A549 (cell line): Measurements from ENCODE around the gene ACOXL. TPM values are rescaled to one million over a fixed set of nuclear protein-coding genes. Genes with fewer than 3 reads are reported as not detected.

Source experiments
- ATAC-seq, 2 experiments: fragments of 200-7000 bp in 1 of 2; fragments of >200 bp in 1 of 2; cut with Nextera tagmentation in 1 of 2; cut with Tn5 transposase in 1 of 2; 3 replicates each; pipeline versions ENCODE4 v1.8.0 to v1.9.1; 2018 to 2020; ENCODE audit warnings: mild to moderate bottlenecking in 1 of 2, moderate library complexity in 1 of 2
- CTCF ChIA-PET: fragments of 300-600 bp; sonication (Branson Sonifier 250); formaldehyde crosslinking; extraction: SDS; loops from one replicate; lab custom pipeline; 2021; ENCODE audit warnings: antibody characterized with exemption, inconsistent platforms; lab: Yijun Ruan, JAX
- POLR2A ChIA-PET: fragments of 350-600 bp; formaldehyde crosslinking; extraction: SDS; loops from one replicate; lab custom pipeline; 2021; ENCODE audit warnings: antibody characterized with exemption, inconsistent platforms; lab: Yijun Ruan, JAX
- DNase-seq, 2 experiments: peaks; one replicate each; pipeline versions ENCODE4 v3.0.0 to v3.0.0-alpha.2; 2011 to 2016; ENCODE audit warnings: low read depth in 1 of 2, low spot score in 1 of 2
- FAIRE-seq: peaks from 2 replicates; lab custom pipeline; 2011; peaks lifted over from hg19 to GRCh38; lab: Jason Lieb, UNC
- H3K27ac ChIP-seq, 2 experiments: fragments of >200 bp; sonication (Bioruptor Twin); formaldehyde crosslinking; 3 replicates each; pipeline ENCODE4 v1.5.1; 2016 to 2017
- H3K4me1 ChIP-seq: fragments of >200 bp; sonication (Bioruptor Twin); formaldehyde crosslinking; 3 replicates; pipeline ENCODE4 v1.6.1; 2016
- H3K4me2 ChIP-seq: fragments of >200 bp; sonication (Bioruptor Twin); formaldehyde crosslinking; 3 replicates; pipeline ENCODE4 v1.6.1; 2016
- H3K4me3 ChIP-seq: fragments of >200 bp; sonication (Bioruptor Twin); formaldehyde crosslinking; 3 replicates; pipeline ENCODE4 v1.5.1; 2016
- H3K9me3 ChIP-seq: fragments of >200 bp; sonication (Bioruptor Twin); formaldehyde crosslinking; 3 replicates; pipeline ENCODE4 v1.6.1; 2016
- ATOH8 ChIP-seq: fragments of 250-450 bp; sonication (Bioruptor Pico); IDR thresholded peaks from 2 replicates; pipeline ENCODE4 v1.5.0; 2020; ENCODE audit warnings: low read depth, mild to moderate bottlenecking, moderate library complexity
- BCL3 ChIP-seq: fragments of >200 bp; sonication (Bioruptor Twin); formaldehyde crosslinking; IDR thresholded peaks from 3 replicates; pipeline ENCODE4 v1.6.1; 2016
- CHD2 ChIP-seq: fragments of 150-350 bp; IDR thresholded peaks from 2 replicates; pipeline ENCODE4 v1.6.1; 2014; ENCODE audit warnings: low read length; ENCODE audit not compliant: partially characterized antibody
- CHD4 ChIP-seq: fragments of 200-600 bp; sonication (generic); IDR thresholded peaks from 2 replicates; pipeline ENCODE4 v1.6.1; 2016; ENCODE audit warnings: antibody characterized with exemption, mild to moderate bottlenecking, borderline replicate concordance
- ESRRA ChIP-seq: fragments of 150-350 bp; IDR thresholded peaks from 2 replicates; pipeline ENCODE4 v1.6.1; 2014; ENCODE audit warnings: mild to moderate bottlenecking, low read length, borderline replicate concordance
- HEYL ChIP-seq: fragments of 250-450 bp; sonication (Bioruptor Pico); IDR thresholded peaks from 2 replicates; pipeline ENCODE4 v1.8.0; 2021; ENCODE audit warnings: mild to moderate bottlenecking, moderate library complexity
- KDM1A ChIP-seq: fragments of 200-600 bp; sonication (generic); IDR thresholded peaks from 2 replicates; pipeline ENCODE4 v1.6.1; 2016; ENCODE audit warnings: low read depth, mild to moderate bottlenecking
- KDM5A ChIP-seq: fragments of 200-600 bp; sonication (generic); IDR thresholded peaks from 2 replicates; pipeline ENCODE4 v1.6.1; 2016; ENCODE audit warnings: antibody characterized with exemption, mild to moderate bottlenecking
- NPAS2 ChIP-seq: fragments of 250-450 bp; sonication (Bioruptor Pico); IDR thresholded peaks from 2 replicates; pipeline ENCODE4 v1.8.0; 2022; ENCODE audit warnings: mild to moderate bottlenecking, moderate library complexity, borderline replicate concordance
- PBX3 ChIP-seq: IDR thresholded peaks from 2 replicates; pipeline ENCODE4 v1.6.1; 2012
- PHF8 ChIP-seq: fragments of 200-600 bp; sonication (generic); IDR thresholded peaks from 2 replicates; pipeline ENCODE4 v1.6.1; 2016; ENCODE audit warnings: low read depth, mild to moderate bottlenecking, antibody characterized with exemption, moderate library complexity, borderline replicate concordance
- POLR2AphosphoS2 ChIP-seq: conservative IDR thresholded peaks from 2 replicates; pipeline ENCODE4 v1.6.1; 2012; ENCODE audit warnings: low read length, improper control_type of control experiment, inconsistent platforms
- RARB ChIP-seq: fragments of 250-450 bp; sonication (Bioruptor Pico); IDR thresholded peaks from 2 replicates; pipeline ENCODE4 v1.8.0; 2021; ENCODE audit warnings: mild to moderate bottlenecking, moderate library complexity
- RFX5 ChIP-seq: fragments of 450-650 bp; IDR thresholded peaks from 2 replicates; pipeline ENCODE4 v1.7.1; 2014; ENCODE audit warnings: antibody characterized with exemption, mild to moderate bottlenecking, moderate library complexity
- SREBF2 ChIP-seq: fragments of 450-650 bp; IDR thresholded peaks from 2 replicates; pipeline ENCODE4 v1.6.1; 2014; ENCODE audit warnings: mild to moderate bottlenecking, moderate library complexity
- TFCP2L1 ChIP-seq: fragments of 250-450 bp; sonication (Bioruptor Pico); IDR thresholded peaks from 2 replicates; pipeline ENCODE4 v1.5.0; 2021; ENCODE audit warnings: mild to moderate bottlenecking
- USF2 ChIP-seq: fragments of 450-650 bp; IDR thresholded peaks from 2 replicates; pipeline ENCODE4 v1.6.1; 2014; ENCODE audit warnings: antibody characterized with exemption
- ZC3H11A ChIP-seq: fragments of 450-650 bp; IDR thresholded peaks from 2 replicates; pipeline ENCODE4 v1.6.1; 2014; ENCODE audit warnings: antibody characterized with exemption, mild to moderate bottlenecking
- ZNF302 ChIP-seq: fragments of 250-450 bp; sonication (Bioruptor Pico); IDR thresholded peaks from 2 replicates; pipeline ENCODE4 v1.9.0; 2021; ENCODE audit warnings: inconsistent platforms, mild to moderate bottlenecking, moderate library complexity
- ZSCAN20 ChIP-seq: fragments of 250-450 bp; sonication (Bioruptor Pico); IDR thresholded peaks from 2 replicates; pipeline ENCODE4 v1.8.0; 2022; ENCODE audit warnings: mild to moderate bottlenecking, moderate library complexity
- WGBS: methylation state at CpG from one replicate; pipeline ENCODE4 v1.1.6; 2017; ENCODE audit errors: missing lambda C conversion rate; 5-methylcytosine and 5-hydroxymethylcytosine counted together
- polyA plus RNA-seq, 4 experiments: library from polyadenylated mRNA; depleted of rRNA in 3 of 4; stranded (reverse); fragments of >200 nt; fragmentation: RNase III in 1 of 4; extraction: RNeasy Plus Mini Kit Qiagen cat#74134 plus additional on column Dnase treatment in 1 of 4; gene quantifications; 2 replicates in 3 of 4; 3 replicates in 1 of 4; pipeline ENCODE4 v1.2.3, GENCODE V29; 2011 to 2017
- TF ChIP-seq, protein P1 (sequence below): fragments of 200-600 bp; sonication (generic); IDR thresholded peaks from 2 replicates; pipeline ENCODE4 v1.6.1; 2016; ENCODE audit warnings: antibody characterized with exemption, mild to moderate bottlenecking, moderate library complexity
- TF ChIP-seq, protein P2 (sequence below): IDR thresholded peaks from 2 replicates; pipeline ENCODE4 v1.6.1; 2012

Gene ACOXL
- polyA plus RNA-seq, 2 of the 4 experiments (the other 2 are of a cell fraction): not detected

DNA sequence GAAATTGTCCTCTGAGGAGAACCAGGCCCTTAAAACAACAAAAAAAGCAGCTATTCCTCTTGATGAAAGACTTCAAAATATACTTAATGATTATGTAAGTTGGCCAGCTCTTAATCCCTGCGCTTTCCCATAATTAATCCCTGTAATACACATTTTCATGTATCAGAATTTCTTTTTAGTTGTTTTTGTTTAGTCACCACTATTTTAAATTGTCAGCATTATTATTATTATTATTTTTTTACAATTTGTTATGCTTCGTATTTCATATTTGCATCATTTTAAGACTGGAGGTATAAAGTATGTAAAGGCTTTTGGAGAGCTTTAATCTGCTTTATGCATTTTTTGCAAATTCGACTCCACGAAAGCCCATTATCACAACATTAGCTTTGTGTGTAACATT lies 152.9 kb downstream of the ACOXL start:
- DNase-seq (no peak), FAIRE-seq (no peak), ATAC-seq (no peak)
- Histone ChIP-seq H3K4me3 (no peak overlapping the region), H3K9me3 (peaks cover 6% of the 10 kb centered on the region; the same call in 1 of the 3 replicates), H3K4me2 (no peak overlapping the region), H3K27ac (no peak overlapping the region), H3K4me1 (no peaks in the 10 kb centered on the region)
- ChIA-PET POLR2A (no interaction called here), CTCF (interaction anchor here (1.4 kb wide), 1 partner anchor 8 kb away, joined by 4 read pairs; no protein-coding TSS in a partner anchor)
- 71% methylated on average over 4 of the region's 4 CpGs for WGBS
- TF ChIP-seq KDM5A (no peak), KDM1A (no peak), ESRRA (no peak), ZC3H11A (no peak), PHF8 (no peak)

GRCh38 chr2:110886826-110887573 lies 154.6 kb downstream of the ACOXL start:
- H3K9me3 ChIP-seq: peaks cover 1% of the 10 kb centered on the region; the same call in 1 of the 3 replicates
- TF ChIP-seq CHD2 (no peak), PHF8 (no peak), ZNF302 (CRISPR knock-in tag) (no peak), TFCP2L1 (CRISPR knock-in tag) (no peak), RARB (CRISPR knock-in tag) (no peak), HEYL (CRISPR knock-in tag) (no peak), ZSCAN20 (CRISPR knock-in tag) (no peak), USF2 (no peak), NPAS2 (CRISPR knock-in tag) (no peak), SREBF2 (no peak), BCL3 (no peak), POLR2AphosphoS2 (no peak), CHD4 (no peak), PBX3 (no peak), KDM5A (no peak), RFX5 (no peak), ESRRA (no peak), ATOH8 (CRISPR knock-in tag) (no peak)
- TF ChIP-seq, protein P1, sequence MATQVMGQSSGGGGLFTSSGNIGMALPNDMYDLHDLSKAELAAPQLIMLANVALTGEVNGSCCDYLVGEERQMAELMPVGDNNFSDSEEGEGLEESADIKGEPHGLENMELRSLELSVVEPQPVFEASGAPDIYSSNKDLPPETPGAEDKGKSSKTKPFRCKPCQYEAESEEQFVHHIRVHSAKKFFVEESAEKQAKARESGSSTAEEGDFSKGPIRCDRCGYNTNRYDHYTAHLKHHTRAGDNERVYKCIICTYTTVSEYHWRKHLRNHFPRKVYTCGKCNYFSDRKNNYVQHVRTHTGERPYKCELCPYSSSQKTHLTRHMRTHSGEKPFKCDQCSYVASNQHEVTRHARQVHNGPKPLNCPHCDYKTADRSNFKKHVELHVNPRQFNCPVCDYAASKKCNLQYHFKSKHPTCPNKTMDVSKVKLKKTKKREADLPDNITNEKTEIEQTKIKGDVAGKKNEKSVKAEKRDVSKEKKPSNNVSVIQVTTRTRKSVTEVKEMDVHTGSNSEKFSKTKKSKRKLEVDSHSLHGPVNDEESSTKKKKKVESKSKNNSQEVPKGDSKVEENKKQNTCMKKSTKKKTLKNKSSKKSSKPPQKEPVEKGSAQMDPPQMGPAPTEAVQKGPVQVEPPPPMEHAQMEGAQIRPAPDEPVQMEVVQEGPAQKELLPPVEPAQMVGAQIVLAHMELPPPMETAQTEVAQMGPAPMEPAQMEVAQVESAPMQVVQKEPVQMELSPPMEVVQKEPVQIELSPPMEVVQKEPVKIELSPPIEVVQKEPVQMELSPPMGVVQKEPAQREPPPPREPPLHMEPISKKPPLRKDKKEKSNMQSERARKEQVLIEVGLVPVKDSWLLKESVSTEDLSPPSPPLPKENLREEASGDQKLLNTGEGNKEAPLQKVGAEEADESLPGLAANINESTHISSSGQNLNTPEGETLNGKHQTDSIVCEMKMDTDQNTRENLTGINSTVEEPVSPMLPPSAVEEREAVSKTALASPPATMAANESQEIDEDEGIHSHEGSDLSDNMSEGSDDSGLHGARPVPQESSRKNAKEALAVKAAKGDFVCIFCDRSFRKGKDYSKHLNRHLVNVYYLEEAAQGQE: no peak
- TF ChIP-seq, protein P2, sequence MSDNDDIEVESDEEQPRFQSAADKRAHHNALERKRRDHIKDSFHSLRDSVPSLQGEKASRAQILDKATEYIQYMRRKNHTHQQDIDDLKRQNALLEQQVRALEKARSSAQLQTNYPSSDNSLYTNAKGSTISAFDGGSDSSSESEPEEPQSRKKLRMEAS: no peak
- TF ChIP-seq, all 56 proteins: peak for 0
- POLR2A ChIA-PET: no interaction called here
- H3K4me3 ChIP-seq: no peak overlapping the region
- FAIRE-seq: no peak
- CTCF ChIA-PET: no interaction called here
- ATAC-seq: no peak
- WGBS: 41% methylated on average over 11 of the region's 11 CpGs
- no peak for DNase-seq
- no peak overlapping the region for H3K4me2 ChIP-seq
- H3K4me1 ChIP-seq: no peaks in the 10 kb centered on the region
- no peak overlapping the region for H3K27ac ChIP-seq
